NCI-H146 (cell line): ENCODE results near the gene LRBA.

ENCODE experiments used
- DNase-seq: peaks from one replicate; lab custom pipeline; 2025; lab: John Stamatoyannopoulos, UW

LRBA gene

GRCh38 chr4:150875367-150875766 is 139.7 kb downstream of the LRBA start:
- DNase-seq: no peak

GRCh38 chr4:150874338-150875226 is 140.5 kb downstream of the LRBA start:
- peak; percentile 3 for DNase-seq

- peak; percentile 66 for DNase-seq
Measured at GRCh38 chr4:150867148-150867547, 147.9 kb downstream of the LRBA start.

- no peak for DNase-seq
Measured at GRCh38 chr4:150863456-150863855, 151.6 kb downstream of the LRBA start.

GRCh38 chr4:150862829-150863228 is 152.3 kb downstream of the LRBA start:
- no peak for DNase-seq

- DNase-seq: no peak
Measured at GRCh38 chr4:150859453-150859852, 155.6 kb downstream of the LRBA start.

- no peak for DNase-seq
Measured at GRCh38 chr4:150855981-150856510, 159.0 kb downstream of the LRBA start.

GRCh38 chr4:150854600-150854999 is 160.5 kb downstream of the LRBA start:
- DNase-seq: no peak

- DNase-seq: no peak
Measured at GRCh38 chr4:150853882-150854281, 161.2 kb downstream of the LRBA start.

GRCh38 chr4:150852216-150852615 is 162.9 kb downstream of the LRBA start:
- no peak for DNase-seq

- no peak for DNase-seq
Measured at GRCh38 chr4:150849016-150849415, 166.1 kb downstream of the LRBA start.

GRCh38 chr4:150828159-150828558 is 186.9 kb downstream of the LRBA start:
- no peak for DNase-seq

- DNase-seq: no peak
Measured at GRCh38 chr4:150827226-150827625, 187.9 kb downstream of the LRBA start.

GRCh38 chr4:150826306-150826705 is 188.8 kb downstream of the LRBA start:
- no peak for DNase-seq

GRCh38 chr4:150822407-150822806 is 192.7 kb downstream of the LRBA start:
- no peak for DNase-seq

GRCh38 chr4:150821641-150822040 is 193.4 kb downstream of the LRBA start:
- DNase-seq: no peak

GRCh38 chr4:150820409-150820808 is 194.7 kb downstream of the LRBA start:
- DNase-seq: no peak

- DNase-seq: no peak
Measured at GRCh38 chr4:150818661-150819060, 196.4 kb downstream of the LRBA start.

- DNase-seq: no peak
Measured at GRCh38 chr4:150817804-150818528, 197.1 kb downstream of the LRBA start.

- no peak for DNase-seq
Measured at GRCh38 chr4:150817017-150817416, 198.1 kb downstream of the LRBA start.

- no peak for DNase-seq
Measured at GRCh38 chr4:150816491-150816890, 198.6 kb downstream of the LRBA start.

- no peak for DNase-seq
Measured at GRCh38 chr4:150814873-150815272, 200.2 kb downstream of the LRBA start.
